Sigmoid colon (tissue), 7 donors: Measurements from ENCODE around the gene CCDC70. TPM values are rescaled to one million over a fixed set of nuclear protein-coding genes. Genes with fewer than 3 reads are reported as not detected.

ENCODE experiments used
- DNase-seq: peaks from one replicate; pipeline ENCODE4 v3.0.0-alpha.2; 2019
- H3K27ac ChIP-seq, 4 donors: fragments of 200-600 bp; sonication (generic); one replicate each; pipeline ENCODE4 v1.5.1; 2016 to 2019; ENCODE audit warnings: mild to moderate bottlenecking in 1 of 4
- H3K27me3 ChIP-seq, 3 donors: fragments of 200-600 bp; sonication (generic); one replicate each; pipeline ENCODE4 v1.5.1; 2019; ENCODE audit warnings: mild to moderate bottlenecking in 1 of 3
- H3K36me3 ChIP-seq, 4 donors: fragments of 200-600 bp; sonication (generic); one replicate each; pipeline ENCODE4 v1.5.1; 2016 to 2019
- H3K4me1 ChIP-seq, 4 donors: fragments of 200-600 bp; sonication (generic); one replicate each; pipeline ENCODE4 v1.5.1; 2017 to 2019
- H3K4me3 ChIP-seq, 4 donors: fragments of 200-600 bp; sonication (generic); one replicate each; pipeline ENCODE4 v1.5.1; 2017 to 2019; ENCODE audit warnings: mild to moderate bottlenecking in 2 of 4, moderate library complexity in 1 of 4
- H3K9me3 ChIP-seq, 4 donors: fragments of 200-600 bp in 3 of 4; sonication (generic) in 3 of 4; one replicate each; pipeline versions ENCODE4 v1.5.1 to v1.6.1; 2013 to 2019
- EP300 ChIP-seq, 4 donors: sonication (generic); formaldehyde crosslinking; IDR thresholded peaks; one replicate each; pipeline ENCODE4 v1.6.1; 2017; ENCODE audit warnings: antibody characterized with exemption in 4 of 4
- POLR2A ChIP-seq, 2 donors: fragments of 450-650 bp; IDR thresholded peaks; one replicate each; pipeline ENCODE4 v1.6.1; 2016; ENCODE audit warnings: antibody characterized with exemption in 2 of 2, mild to moderate bottlenecking in 2 of 2, moderate library complexity in 2 of 2
- POLR2AphosphoS5 ChIP-seq, 4 donors: sonication (generic); formaldehyde crosslinking; IDR thresholded peaks; one replicate each; pipeline ENCODE4 v1.6.1; 2017; ENCODE audit warnings: antibody characterized with exemption in 4 of 4
- WGBS, 2 donors: extraction: QIAGEN DNeasy Blood & Tissue Kit; methylation state at CpG; one replicate each; pipeline ENCODE4 v1.1.7; 2013; 5-methylcytosine and 5-hydroxymethylcytosine counted together
- intact Hi-C: fragments of 100-400 bp; cut with DNase I; formaldehyde crosslinking; loops from one replicate; pipeline ENCODE4 v1.15.1; 2023
- polyA plus RNA-seq, 3 donors: library from polyadenylated mRNA; stranded (reverse); fragments of 200-250 nt; gene quantifications; one replicate each; pipeline ENCODE4 v1.2.3, GENCODE V29; 2013
- total RNA-seq, 4 donors: library from RNA; depleted of rRNA; stranded (reverse); fragments of >200 nt; gene quantifications; one replicate each; pipeline ENCODE4 v1.1.0, GENCODE V29; 2016
- TF ChIP-seq, protein P1 (sequence below), 4 experiments: fragments of 450-650 bp in 3 of 4; fragments of 200-600 bp in 1 of 4; IDR thresholded peaks; one replicate each; pipeline ENCODE4 v1.5.1; 2016 to 2019; ENCODE audit warnings: antibody characterized with exemption in 4 of 4, mild to moderate bottlenecking in 3 of 4, moderate library complexity in 2 of 4
- donor health status: healthy with polysubstance abuse.
- donor health status: Bipolar disorder and iron deficiency.
- donor health status: healthy.

The CCDC70 gene
- total and polyA plus RNA-seq, 7 donors = not detected

DNA sequence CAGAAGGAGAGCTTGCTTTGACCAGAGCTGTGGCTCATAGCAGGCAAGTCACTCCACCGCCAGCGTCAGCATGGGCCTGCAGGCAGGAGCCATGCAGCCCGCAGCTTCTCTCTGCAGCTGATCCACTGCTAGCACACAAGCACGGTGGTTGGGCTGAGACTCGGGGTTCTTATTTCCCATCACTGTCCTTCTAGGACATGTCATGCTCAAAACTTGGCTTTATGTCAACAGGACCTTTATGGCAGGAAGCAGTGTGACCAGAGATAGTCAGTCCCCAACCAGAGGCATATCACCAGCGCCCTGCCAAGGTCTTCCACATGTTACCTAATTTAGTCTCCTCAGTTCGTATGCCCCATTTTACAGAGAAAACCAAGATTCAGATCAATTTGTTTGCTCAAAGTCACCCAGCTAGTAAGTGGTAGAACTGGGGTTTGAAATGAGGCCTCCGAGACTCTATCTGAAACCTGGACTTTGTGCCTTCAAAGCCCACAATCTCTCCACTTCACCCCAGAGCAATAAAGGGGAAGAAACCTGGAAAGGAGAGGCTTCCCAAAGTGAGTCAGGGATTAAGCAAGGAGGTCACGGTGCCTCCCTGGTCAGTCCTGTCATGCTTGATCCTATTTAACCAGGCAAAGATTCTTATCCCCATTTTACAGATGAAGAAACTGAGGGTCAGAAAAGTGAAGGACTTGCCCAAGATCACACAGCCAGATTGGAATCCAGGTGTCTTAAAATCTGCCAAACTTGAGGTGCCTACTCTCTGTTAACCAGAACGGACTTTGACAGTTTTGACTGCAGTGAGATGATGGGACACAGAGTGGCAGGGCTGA, 21.8 kb upstream of the CCDC70 start:
- TF ChIP-seq, protein P1, sequence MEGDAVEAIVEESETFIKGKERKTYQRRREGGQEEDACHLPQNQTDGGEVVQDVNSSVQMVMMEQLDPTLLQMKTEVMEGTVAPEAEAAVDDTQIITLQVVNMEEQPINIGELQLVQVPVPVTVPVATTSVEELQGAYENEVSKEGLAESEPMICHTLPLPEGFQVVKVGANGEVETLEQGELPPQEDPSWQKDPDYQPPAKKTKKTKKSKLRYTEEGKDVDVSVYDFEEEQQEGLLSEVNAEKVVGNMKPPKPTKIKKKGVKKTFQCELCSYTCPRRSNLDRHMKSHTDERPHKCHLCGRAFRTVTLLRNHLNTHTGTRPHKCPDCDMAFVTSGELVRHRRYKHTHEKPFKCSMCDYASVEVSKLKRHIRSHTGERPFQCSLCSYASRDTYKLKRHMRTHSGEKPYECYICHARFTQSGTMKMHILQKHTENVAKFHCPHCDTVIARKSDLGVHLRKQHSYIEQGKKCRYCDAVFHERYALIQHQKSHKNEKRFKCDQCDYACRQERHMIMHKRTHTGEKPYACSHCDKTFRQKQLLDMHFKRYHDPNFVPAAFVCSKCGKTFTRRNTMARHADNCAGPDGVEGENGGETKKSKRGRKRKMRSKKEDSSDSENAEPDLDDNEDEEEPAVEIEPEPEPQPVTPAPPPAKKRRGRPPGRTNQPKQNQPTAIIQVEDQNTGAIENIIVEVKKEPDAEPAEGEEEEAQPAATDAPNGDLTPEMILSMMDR (IDR thresholded peaks at IDR 0.05) = no peak
- TF ChIP-seq EP300 (IDR thresholded peaks at IDR 0.05) (no peak), POLR2AphosphoS5 (IDR thresholded peaks at IDR 0.05) (no peak), POLR2A (IDR thresholded peaks at IDR 0.05) (no peak)

DNA sequence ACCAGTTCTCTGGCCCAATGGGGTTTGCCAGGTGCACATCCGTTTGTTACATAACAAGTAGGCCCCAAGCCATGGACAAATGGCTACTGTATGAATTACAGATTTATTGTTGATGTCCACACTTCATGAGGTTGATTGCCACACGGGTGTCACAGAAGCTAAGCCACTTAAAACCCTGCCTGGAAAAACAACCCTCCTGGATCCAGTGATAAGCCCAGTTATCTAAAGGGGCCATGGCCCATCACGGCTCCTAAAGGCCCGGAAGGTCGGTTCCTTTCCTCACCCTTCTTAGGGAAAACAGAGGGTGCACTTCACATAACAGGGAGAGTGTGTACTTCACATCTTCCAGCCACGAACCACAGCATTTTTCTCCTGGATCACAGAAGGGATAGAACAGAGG, 20.9 kb upstream of the CCDC70 start:
- H3K9me3 ChIP-seq = no peaks in the 10 kb centered on the region
- TF ChIP-seq POLR2A (IDR thresholded peaks at IDR 0.05) (no peak), EP300 (IDR thresholded peaks at IDR 0.05) (no peak), POLR2AphosphoS5 (IDR thresholded peaks at IDR 0.05) (no peak)
- TF ChIP-seq, protein P1 (IDR thresholded peaks at IDR 0.05) = no peak
- no peaks in the 10 kb centered on the region for H3K27me3 ChIP-seq
- intact Hi-C loops = no loop called here
- no peak overlapping the region for H3K27ac ChIP-seq
- H3K4me3 ChIP-seq = no peak overlapping the region
- H3K4me1 ChIP-seq = peaks cover 0 to 8% (median 2%) of the 10 kb centered on the region in 4 donors
- no peak for DNase-seq
- no peaks in the 10 kb centered on the region for H3K36me3 ChIP-seq
- WGBS, 2 donors = 87 to 91% methylated on average over 6 of the region's 6 CpGs

More for the DNA sequence above, 21.8 kb upstream of the CCDC70 start:
- Histone ChIP-seq H3K4me3 (no peak overlapping the region), H3K9me3 (no peaks in the 10 kb centered on the region), H3K4me1 (peaks cover 0 to 2% (median under 1%) of the 10 kb centered on the region in 4 donors), H3K27me3 (no peaks in the 10 kb centered on the region), H3K27ac (no peak overlapping the region), H3K36me3 (no peaks in the 10 kb centered on the region)
- no peak for DNase-seq
- intact Hi-C loops = no loop called here
- WGBS, 2 donors = 84 to 88% methylated on average over 10 of the region's 10 CpGs

DNA sequence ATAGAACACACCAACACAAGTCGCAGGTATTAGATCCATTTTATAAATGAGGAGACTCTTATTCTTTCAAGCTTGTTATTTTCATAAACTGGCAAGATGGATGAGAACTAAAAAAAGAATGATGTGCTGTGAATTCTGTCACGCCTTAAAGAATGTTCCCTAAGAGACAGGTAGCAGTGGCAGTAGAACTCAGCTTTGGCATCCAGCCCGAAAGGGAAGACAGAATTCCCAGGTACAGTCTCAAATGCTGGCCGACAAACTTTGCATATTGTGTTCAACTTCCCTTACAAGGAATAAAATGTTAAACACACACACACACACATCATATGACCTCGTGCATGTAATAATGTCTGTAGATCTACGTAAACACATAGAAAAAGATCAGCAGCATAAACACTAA, 20.0 kb upstream of the CCDC70 start:
- WGBS, 2 donors = 68 to 83% methylated on average over 6 of the region's 6 CpGs
- H3K4me1 ChIP-seq = peaks cover 0 to 8% (median 2%) of the 10 kb centered on the region in 4 donors
- no peaks in the 10 kb centered on the region for H3K9me3 ChIP-seq
- H3K4me3 ChIP-seq = no peak overlapping the region
- no peaks in the 10 kb centered on the region for H3K36me3 ChIP-seq
- DNase-seq = no peak
- H3K27me3 ChIP-seq = no peaks in the 10 kb centered on the region
- no peak overlapping the region for H3K27ac ChIP-seq
- no peak for TF ChIP-seq POLR2A (IDR thresholded peaks at IDR 0.05)
- TF ChIP-seq POLR2AphosphoS5 (IDR thresholded peaks at IDR 0.05) = no peak
- no peak for TF ChIP-seq EP300 (IDR thresholded peaks at IDR 0.05)
- TF ChIP-seq, protein P1 (IDR thresholded peaks at IDR 0.05) = no peak
- intact Hi-C loops = no loop called here

DNA sequence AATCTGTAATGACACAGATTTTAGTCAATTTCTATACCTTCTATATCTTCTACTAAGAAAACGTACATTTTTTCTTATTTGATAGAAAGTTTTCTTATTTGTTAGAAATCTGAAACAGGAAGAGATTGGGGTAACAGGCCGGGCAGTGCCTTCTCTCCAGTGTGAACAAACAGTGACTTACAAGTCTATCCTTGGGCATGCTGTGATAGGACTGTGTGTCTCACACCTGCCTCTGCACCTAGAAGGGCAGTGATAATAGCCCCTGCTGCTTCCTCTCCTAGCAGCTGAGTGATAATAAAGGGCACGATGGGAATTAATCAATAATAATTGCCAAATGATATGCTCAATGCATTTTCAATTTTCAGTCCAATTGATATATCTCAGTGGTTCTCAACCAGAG, 18.2 kb upstream of the CCDC70 start:
- Histone ChIP-seq H3K9me3 (no peaks in the 10 kb centered on the region), H3K4me3 (no peak overlapping the region), H3K27me3 (no peaks in the 10 kb centered on the region), H3K36me3 (no peaks in the 10 kb centered on the region), H3K4me1 (peaks cover 0 to 8% (median 2%) of the 10 kb centered on the region in 4 donors), H3K27ac (no peak overlapping the region)
- intact Hi-C loops = no loop called here
- TF ChIP-seq EP300 (IDR thresholded peaks at IDR 0.05) (no peak), POLR2A (IDR thresholded peaks at IDR 0.05) (no peak), POLR2AphosphoS5 (IDR thresholded peaks at IDR 0.05) (no peak)
- TF ChIP-seq, protein P1 (IDR thresholded peaks at IDR 0.05) = no peak
- no peak for DNase-seq
- WGBS, 2 donors = 78 to 80% methylated on average over 3 of the region's 3 CpGs
